Hepatocyte (in vitro differentiated cells): ENCODE data around the gene AMMECR1.

ENCODE experiments used
- EZH2 ChIP-seq: fragments of 200-600 bp; sonication (generic); IDR thresholded peaks from 2 replicates; pipeline ENCODE4 v1.6.1; 2016; ENCODE audit warnings: antibody characterized with exemption, mild to moderate bottlenecking, borderline replicate concordance
- EZH2phosphoT487 ChIP-seq: fragments of 200-600 bp; sonication (generic); IDR thresholded peaks from one replicate; pipeline ENCODE4 v1.6.1; 2018; ENCODE audit warnings: antibody characterized with exemption, mild to moderate bottlenecking, low read depth, moderate library complexity; ENCODE audit not compliant: unreplicated experiment, severe bottlenecking
- TF ChIP-seq, protein P1 (sequence below): fragments of 200-600 bp; sonication (generic); IDR thresholded peaks from 2 replicates; pipeline ENCODE4 v1.5.1; 2016; ENCODE audit warnings: antibody characterized with exemption, mild to moderate bottlenecking; ENCODE audit not compliant: poor library complexity

DNA sequence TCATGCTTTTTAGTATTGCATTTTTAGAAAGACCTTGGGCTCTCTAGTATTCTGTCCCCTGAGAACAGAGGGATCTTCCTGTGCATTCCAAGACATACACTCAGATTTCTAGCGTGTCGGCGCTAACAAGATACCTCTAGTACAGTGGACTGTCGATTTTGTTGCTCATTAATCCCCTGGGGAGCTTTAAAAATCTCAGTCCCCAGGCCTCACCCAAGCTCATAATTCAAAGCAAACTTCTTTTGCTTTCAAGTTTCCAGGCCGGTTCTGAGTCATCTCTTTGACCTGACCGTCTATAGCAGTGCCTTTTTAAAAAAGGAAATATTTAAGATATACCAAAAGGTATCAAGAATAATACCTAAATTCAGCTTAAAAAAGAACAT is 137.0 kb downstream of the AMMECR1 start:
- TF ChIP-seq, protein P1, sequence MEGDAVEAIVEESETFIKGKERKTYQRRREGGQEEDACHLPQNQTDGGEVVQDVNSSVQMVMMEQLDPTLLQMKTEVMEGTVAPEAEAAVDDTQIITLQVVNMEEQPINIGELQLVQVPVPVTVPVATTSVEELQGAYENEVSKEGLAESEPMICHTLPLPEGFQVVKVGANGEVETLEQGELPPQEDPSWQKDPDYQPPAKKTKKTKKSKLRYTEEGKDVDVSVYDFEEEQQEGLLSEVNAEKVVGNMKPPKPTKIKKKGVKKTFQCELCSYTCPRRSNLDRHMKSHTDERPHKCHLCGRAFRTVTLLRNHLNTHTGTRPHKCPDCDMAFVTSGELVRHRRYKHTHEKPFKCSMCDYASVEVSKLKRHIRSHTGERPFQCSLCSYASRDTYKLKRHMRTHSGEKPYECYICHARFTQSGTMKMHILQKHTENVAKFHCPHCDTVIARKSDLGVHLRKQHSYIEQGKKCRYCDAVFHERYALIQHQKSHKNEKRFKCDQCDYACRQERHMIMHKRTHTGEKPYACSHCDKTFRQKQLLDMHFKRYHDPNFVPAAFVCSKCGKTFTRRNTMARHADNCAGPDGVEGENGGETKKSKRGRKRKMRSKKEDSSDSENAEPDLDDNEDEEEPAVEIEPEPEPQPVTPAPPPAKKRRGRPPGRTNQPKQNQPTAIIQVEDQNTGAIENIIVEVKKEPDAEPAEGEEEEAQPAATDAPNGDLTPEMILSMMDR = no peak
- TF ChIP-seq EZH2 (no peak), EZH2phosphoT487 (no peak)
